Prostate gland (tissue), 2 donors: ENCODE data around the gene SERBP1. TPM values are rescaled to one million over a fixed set of nuclear protein-coding genes. Genes with fewer than 3 reads are reported as not detected.

Experiments
- DNase-seq: peaks from one replicate; pipeline ENCODE4 v3.0.0-alpha.2; 2019; ENCODE audit warnings: low spot score
- H3K27ac ChIP-seq, 2 donors: fragments of 200-600 bp; sonication (generic); 2 replicates each; pipeline ENCODE4 v1.5.1; 2017 to 2019
- H3K27me3 ChIP-seq: fragments of 200-600 bp; sonication (generic); replicated peaks from 2 replicates; pipeline ENCODE4 v1.5.1; 2019; ENCODE audit not compliant: insufficient read depth
- H3K36me3 ChIP-seq, 2 donors: fragments of 200-600 bp; sonication (generic); 1 replicate in 1 of 2; 2 replicates in 1 of 2; pipeline versions ENCODE4 v1.5.1 to v1.8.1; 2017 to 2019
- H3K4me1 ChIP-seq: fragments of 200-600 bp; sonication (generic); replicated peaks from 2 replicates; pipeline ENCODE4 v1.5.1; 2019
- H3K4me3 ChIP-seq, 2 donors: fragments of 200-600 bp; sonication (generic); 2 replicates each; pipeline ENCODE4 v1.5.1; 2017 to 2019
- H3K9me3 ChIP-seq: fragments of 200-600 bp; sonication (generic); 2 replicates; pipeline ENCODE4 v1.5.1; 2017
- POLR2A ChIP-seq: fragments of 450-650 bp; IDR thresholded peaks from one replicate; pipeline ENCODE4 v1.6.1; 2016; ENCODE audit warnings: antibody characterized with exemption, mild to moderate bottlenecking
- POLR2AphosphoS5 ChIP-seq: sonication (generic); formaldehyde crosslinking; IDR thresholded peaks from one replicate; pipeline ENCODE4 v1.6.1; 2017; ENCODE audit warnings: antibody characterized with exemption
- WGBS: methylation state at CpG from one replicate; pipeline ENCODE4 v1.1.5; 2018; 5-methylcytosine and 5-hydroxymethylcytosine counted together
- intact Hi-C: fragments of 100-400 bp; cut with DNase I; formaldehyde crosslinking; loops from one replicate; pipeline ENCODE4 v1.14.2; 2022
- total RNA-seq, 2 donors: library from RNA; depleted of rRNA; stranded (reverse); fragments of >200 nt; gene quantifications; one replicate each; pipeline ENCODE4 v1.1.0, GENCODE V29; 2016
- TF ChIP-seq, protein P1 (sequence below), 4 experiments: fragments of 200-600 bp in 2 of 4; fragments of 450-650 bp in 2 of 4; sonication (generic) in 2 of 4; IDR thresholded peaks; 1 replicate in 3 of 4; 2 replicates in 1 of 4; pipeline ENCODE4 v1.5.1; 2016 to 2019; ENCODE audit warnings: antibody characterized with exemption in 4 of 4, mild to moderate bottlenecking in 2 of 4, moderate library complexity in 2 of 4

SERBP1 gene
- total RNA-seq, 2 donors from 2014 or later, result 155 to 169 TPM

DNA sequence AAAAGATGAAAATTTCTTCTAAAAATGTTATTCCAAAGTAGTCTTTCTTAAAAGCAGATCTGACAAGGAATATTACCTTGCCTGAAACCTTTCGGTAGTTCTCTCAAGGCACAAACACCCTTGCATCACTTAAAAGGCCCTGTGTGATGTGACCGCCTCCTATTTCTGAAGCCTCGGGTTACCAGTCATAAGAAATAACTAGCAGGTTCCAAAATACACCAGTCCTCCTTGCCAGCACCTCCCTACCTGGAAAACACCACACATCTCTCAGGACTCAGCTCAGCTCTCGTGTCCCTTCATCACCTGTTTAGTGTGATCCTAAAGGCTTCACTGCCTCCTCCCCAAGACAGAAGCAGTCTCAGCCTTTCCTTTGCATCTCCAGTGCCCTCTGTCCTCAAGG lies 35.7 kb downstream of the SERBP1 start:
- WGBS, result 92% methylated on average over 4 of the region's 4 CpGs
- intact Hi-C loops, result no loop called here

DNA sequence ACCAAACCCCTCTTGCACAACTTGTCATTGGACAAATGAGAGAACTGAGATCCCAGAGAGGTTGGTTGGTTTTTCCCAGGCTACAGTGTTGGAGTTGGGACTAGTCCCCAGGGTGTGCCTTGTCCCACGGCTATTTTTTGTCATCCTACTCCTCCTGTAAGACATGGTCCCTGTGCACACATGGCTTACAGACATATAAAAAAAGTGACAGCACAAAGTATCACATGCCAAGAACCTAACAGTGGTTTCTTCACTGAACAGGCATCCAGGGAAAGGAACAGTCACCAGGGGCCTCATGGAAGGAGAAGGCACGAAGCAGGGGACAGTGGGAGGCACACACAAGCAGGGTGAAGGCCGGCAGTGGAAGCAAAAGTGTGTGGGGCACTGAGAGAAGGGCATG lies 36.5 kb downstream of the SERBP1 start:
- Histone ChIP-seq H3K36me3 (no peaks in the 10 kb centered on the region), H3K4me3 (no peak overlapping the region), H3K9me3 (no peaks in the 10 kb centered on the region), H3K27me3 (no peaks in the 10 kb centered on the region), H3K27ac (no peak overlapping the region), H3K4me1 (no peaks in the 10 kb centered on the region)
- no peak for DNase-seq
- TF ChIP-seq, protein P1, sequence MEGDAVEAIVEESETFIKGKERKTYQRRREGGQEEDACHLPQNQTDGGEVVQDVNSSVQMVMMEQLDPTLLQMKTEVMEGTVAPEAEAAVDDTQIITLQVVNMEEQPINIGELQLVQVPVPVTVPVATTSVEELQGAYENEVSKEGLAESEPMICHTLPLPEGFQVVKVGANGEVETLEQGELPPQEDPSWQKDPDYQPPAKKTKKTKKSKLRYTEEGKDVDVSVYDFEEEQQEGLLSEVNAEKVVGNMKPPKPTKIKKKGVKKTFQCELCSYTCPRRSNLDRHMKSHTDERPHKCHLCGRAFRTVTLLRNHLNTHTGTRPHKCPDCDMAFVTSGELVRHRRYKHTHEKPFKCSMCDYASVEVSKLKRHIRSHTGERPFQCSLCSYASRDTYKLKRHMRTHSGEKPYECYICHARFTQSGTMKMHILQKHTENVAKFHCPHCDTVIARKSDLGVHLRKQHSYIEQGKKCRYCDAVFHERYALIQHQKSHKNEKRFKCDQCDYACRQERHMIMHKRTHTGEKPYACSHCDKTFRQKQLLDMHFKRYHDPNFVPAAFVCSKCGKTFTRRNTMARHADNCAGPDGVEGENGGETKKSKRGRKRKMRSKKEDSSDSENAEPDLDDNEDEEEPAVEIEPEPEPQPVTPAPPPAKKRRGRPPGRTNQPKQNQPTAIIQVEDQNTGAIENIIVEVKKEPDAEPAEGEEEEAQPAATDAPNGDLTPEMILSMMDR (IDR thresholded peaks at IDR 0.05), result no peak
- no peak for TF ChIP-seq POLR2AphosphoS5
- intact Hi-C loops, result no loop called here
- 68% methylated on average over 3 of the region's 3 CpGs for WGBS

More for the DNA sequence above, 35.7 kb downstream of the SERBP1 start:
- TF ChIP-seq, protein P1 (IDR thresholded peaks at IDR 0.05), result no peak
- no peak for TF ChIP-seq POLR2A
- no peak for TF ChIP-seq POLR2AphosphoS5
- no peaks in the 10 kb centered on the region for H3K9me3 ChIP-seq
- H3K4me1 ChIP-seq, result no peaks in the 10 kb centered on the region
- DNase-seq, result no peak
- no peaks in the 10 kb centered on the region for H3K27me3 ChIP-seq
- no peak overlapping the region for H3K27ac ChIP-seq
- no peak overlapping the region for H3K4me3 ChIP-seq
- no peaks in the 10 kb centered on the region for H3K36me3 ChIP-seq

DNA sequence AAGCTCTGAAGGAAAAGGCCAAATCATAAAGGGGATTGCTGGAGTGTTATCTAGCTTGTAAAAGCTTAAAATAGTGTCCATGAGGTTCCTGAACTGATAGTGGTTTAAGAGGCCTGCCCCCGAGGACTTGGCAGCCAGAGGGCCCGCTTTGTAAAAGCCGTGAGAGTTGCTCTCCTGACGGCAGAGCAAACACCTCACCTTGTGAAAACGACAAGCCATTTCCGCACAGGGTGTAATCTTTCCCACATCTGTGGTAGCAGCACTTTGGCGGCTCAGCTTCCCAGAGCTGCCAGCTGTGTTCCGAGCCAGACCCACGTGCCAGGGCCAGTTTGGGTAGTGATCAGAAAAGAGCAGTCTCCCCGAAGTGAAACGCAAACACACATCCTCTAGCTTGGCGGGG lies 37.0 kb downstream of the SERBP1 start:
- 13% methylated on average over 12 of the region's 12 CpGs for WGBS
- Histone ChIP-seq H3K9me3 (no peaks in the 10 kb centered on the region), H3K36me3 (no peaks in the 10 kb centered on the region), H3K27ac (no peak overlapping the region), H3K4me3 (no peak overlapping the region), H3K27me3 (no peaks in the 10 kb centered on the region), H3K4me1 (no peaks in the 10 kb centered on the region)
- TF ChIP-seq POLR2AphosphoS5, result peak; percentile 50
- no peak for TF ChIP-seq POLR2A
- peak; percentile 68 for DNase-seq
- intact Hi-C loops, result no loop called here

DNA sequence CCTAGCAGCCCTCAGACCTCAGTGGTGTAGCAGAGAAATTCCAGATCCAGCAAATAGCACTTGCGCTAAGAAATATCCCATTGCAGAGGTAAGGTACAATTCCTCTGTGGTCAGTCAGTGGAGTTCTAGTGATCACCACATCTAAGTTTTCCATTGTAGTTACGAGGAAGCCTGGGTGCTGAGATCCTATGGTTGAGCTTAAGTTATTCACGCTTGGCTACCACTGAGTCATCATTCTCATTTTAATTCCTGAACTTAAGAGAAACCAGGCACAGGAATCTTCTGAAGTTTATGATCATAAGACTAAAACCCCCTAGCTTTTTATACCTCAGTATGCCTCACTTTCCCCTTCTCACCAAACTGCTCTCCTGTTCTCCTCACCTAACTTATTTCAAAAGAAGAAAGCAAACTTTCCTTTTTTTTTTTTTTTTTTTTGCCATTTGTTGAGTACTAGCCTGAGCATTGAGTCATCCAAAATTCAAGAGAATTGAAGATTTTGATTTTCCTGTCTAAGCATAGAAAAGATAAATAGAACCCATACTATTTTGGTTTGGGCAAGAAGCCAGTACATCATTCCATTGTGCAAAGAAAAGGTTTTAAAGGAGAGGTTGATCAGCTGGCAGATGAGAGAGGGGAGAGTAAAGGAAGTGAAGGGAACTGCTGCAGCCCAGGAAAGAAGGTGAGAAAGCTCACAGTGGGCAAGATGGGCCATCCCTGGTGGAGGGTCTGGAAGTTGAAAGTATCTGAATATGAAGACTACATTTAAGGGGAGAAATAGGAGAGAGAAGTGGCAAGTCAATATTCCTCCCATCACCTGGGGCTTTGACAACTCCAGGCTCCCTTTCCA lies 39.9 kb downstream of the SERBP1 start:
- WGBS, result 92% methylated on average over 3 of the region's 3 CpGs
- DNase-seq, result no peak
- H3K4me1 ChIP-seq, result no peaks in the 10 kb centered on the region
- TF ChIP-seq POLR2AphosphoS5 (no peak), POLR2A (no peak)
- TF ChIP-seq, protein P1 (IDR thresholded peaks at IDR 0.05), result no peak
- H3K27ac ChIP-seq, result no peak overlapping the region
- intact Hi-C loops, result no loop called here
- H3K4me3 ChIP-seq, result no peak overlapping the region
- H3K36me3 ChIP-seq, result no peaks in the 10 kb centered on the region
- H3K9me3 ChIP-seq, result no peaks in the 10 kb centered on the region
- no peaks in the 10 kb centered on the region for H3K27me3 ChIP-seq

DNA sequence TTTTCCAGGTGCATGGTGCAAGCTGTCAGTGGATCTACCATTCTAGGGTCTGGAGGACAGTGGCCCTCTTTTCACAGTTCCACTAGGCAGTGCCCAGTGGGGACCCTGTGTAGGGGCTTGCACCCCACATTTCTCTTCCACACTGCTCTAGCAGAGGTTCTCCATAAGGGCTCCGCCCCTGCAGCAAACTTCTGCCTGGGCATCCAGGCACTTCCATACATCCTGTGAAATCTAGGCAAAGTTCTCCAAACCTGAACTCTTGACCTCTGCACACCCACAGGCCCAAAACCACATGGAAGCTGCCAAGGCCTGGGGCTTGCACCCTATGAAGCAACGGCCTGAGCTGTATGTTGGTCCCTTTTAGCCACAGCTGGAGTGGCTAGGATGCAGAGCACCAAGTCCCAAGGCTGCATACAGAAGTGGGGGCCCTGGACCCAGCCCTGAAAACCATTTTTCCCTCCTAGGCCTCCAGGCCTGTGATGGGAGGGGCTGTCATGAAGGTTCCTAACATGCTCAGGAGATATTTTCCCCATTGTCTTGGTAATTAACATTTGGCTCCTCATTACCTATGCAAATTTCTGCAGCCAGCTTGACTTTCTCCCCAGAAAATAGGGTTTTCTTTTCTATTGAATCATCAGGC lies 46.1 kb downstream of the SERBP1 start:
- DNase-seq, result no peak
- Histone ChIP-seq H3K27ac (no peak overlapping the region), H3K9me3 (no peaks in the 10 kb centered on the region), H3K36me3 (no peaks in the 10 kb centered on the region), H3K27me3 (no peaks in the 10 kb centered on the region), H3K4me1 (no peaks in the 10 kb centered on the region), H3K4me3 (no peak overlapping the region)
- TF ChIP-seq POLR2A, result no peak
- TF ChIP-seq, protein P1 (IDR thresholded peaks at IDR 0.05), result no peak
- no peak for TF ChIP-seq POLR2AphosphoS5
- intact Hi-C loops, result no loop called here
- 74% methylated on average over 2 of the region's 2 CpGs for WGBS
